ENCODE measurements around the gene CAPRIN2. TPM values are rescaled to one million over a fixed set of nuclear protein-coding genes. Genes with fewer than 3 reads are reported as not detected.

The CAPRIN2 gene
- polyA plus RNA-seq, 1 experiment = 15.6 TPM

GRCh38 chr12:30719060-30719459 lies 35.7 kb downstream of the CAPRIN2 start:
- H3K4me3 ChIP-seq (ENCODE audit: low read depth, low read length) = no peak overlapping the region
- peak overlapping the region; percentile 32 for H3K27ac ChIP-seq (ENCODE audit: low read depth, low read length)
- DNase-seq (ENCODE audit: low read depth, low spot score) = peak; percentile 54
- TF ChIP-seq CTCF (IDR thresholded peaks at IDR 0.05; ENCODE audit: low read depth, low read length) = no peak
- no peaks in the 10 kb centered on the region for H3K9me3 ChIP-seq (ENCODE audit: control insufficient read depth, insufficient read depth, low read length)
- CTCF ChIA-PET = interaction anchor here (0.6 to 1.8 kb wide), 4 partner anchors 14 to 913 kb away, joined by 3 to 5 read pairs (median 4); no protein-coding TSS in a partner anchor
- no peaks in the 10 kb centered on the region for H3K27me3 ChIP-seq (ENCODE audit: control insufficient read depth, insufficient read depth, low read length)
- POLR2A ChIA-PET = interaction anchor here (0.8 to 1.2 kb wide), 3 partner anchors 23 to 73 kb away, joined by 3 to 8 read pairs (median 4); partner anchors contain the start of gene IPO8

GRCh38 chr12:30707613-30708342 lies 47.0 kb downstream of the CAPRIN2 start:
- TF ChIP-seq CTCF (IDR thresholded peaks at IDR 0.05; ENCODE audit: low read depth, low read length) = no peak
- no peak overlapping the region for H3K27ac ChIP-seq (ENCODE audit: low read depth, low read length)
- H3K9me3 ChIP-seq (ENCODE audit: control insufficient read depth, insufficient read depth, low read length) = no peaks in the 10 kb centered on the region
- no peaks in the 10 kb centered on the region for H3K27me3 ChIP-seq (ENCODE audit: control insufficient read depth, insufficient read depth, low read length)
- no peak for DNase-seq (ENCODE audit: low read depth, low spot score)
- H3K4me3 ChIP-seq (ENCODE audit: low read depth, low read length) = no peak overlapping the region
- ChIA-PET CTCF (no interaction called here), POLR2A (no interaction called here)

- H3K27ac ChIP-seq (ENCODE audit: low read depth, low read length) = no peak overlapping the region
- POLR2A ChIA-PET = no interaction called here
- no peak for TF ChIP-seq CTCF (IDR thresholded peaks at IDR 0.05; ENCODE audit: low read depth, low read length)
- CTCF ChIA-PET = interaction anchor here (0.5 to 1.3 kb wide), 2 partner anchors 11 to 101 kb away, joined by 4 to 8 read pairs; partner anchors contain the start of gene IPO8
- H3K9me3 ChIP-seq (ENCODE audit: control insufficient read depth, insufficient read depth, low read length) = no peaks in the 10 kb centered on the region
- H3K4me3 ChIP-seq (ENCODE audit: low read depth, low read length) = no peak overlapping the region
- no peaks in the 10 kb centered on the region for H3K27me3 ChIP-seq (ENCODE audit: control insufficient read depth, insufficient read depth, low read length)
- no peak for DNase-seq (ENCODE audit: low read depth, low spot score)
Observed at GRCh38 chr12:30706476-30706875, 48.3 kb downstream of the CAPRIN2 start.

- H3K4me3 ChIP-seq (ENCODE audit: low read depth, low read length) = no peak overlapping the region
- no peak overlapping the region for H3K27ac ChIP-seq (ENCODE audit: low read depth, low read length)
- ChIA-PET CTCF (interaction anchor here (0.7 to 1.4 kb wide), 3 partner anchors 11 to 106 kb away, joined by 3 to 5 read pairs (median 4); no protein-coding TSS in a partner anchor), POLR2A (interaction anchor here (0.6 kb wide), 1 partner anchor 48 kb away, joined by 5 read pairs; no protein-coding TSS in a partner anchor)
- no peaks in the 10 kb centered on the region for H3K9me3 ChIP-seq (ENCODE audit: control insufficient read depth, insufficient read depth, low read length)
- no peaks in the 10 kb centered on the region for H3K27me3 ChIP-seq (ENCODE audit: control insufficient read depth, insufficient read depth, low read length)
- DNase-seq (ENCODE audit: low read depth, low spot score) = no peak
- no peak for TF ChIP-seq CTCF (IDR thresholded peaks at IDR 0.05; ENCODE audit: low read depth, low read length)
Observed at GRCh38 chr12:30701056-30701455, 53.7 kb downstream of the CAPRIN2 start.

Data from AG04450 (cell line).